K562 (cell line): ENCODE results near the gene DNAL4. TPM values are rescaled to one million over a fixed set of nuclear protein-coding genes. Genes with fewer than 3 reads are reported as not detected.

Source experiments
- CSDE1 ChIP-seq, 2 experiments: fragments of 450-650 bp; IDR thresholded peaks; 2 replicates each; pipeline ENCODE4 v1.6.1; 2016; ENCODE audit warnings: mild to moderate bottlenecking in 1 of 2
- ESRRA ChIP-seq: fragments of 450-650 bp; IDR thresholded peaks from 2 replicates; pipeline ENCODE4 v1.6.1; 2014; ENCODE audit warnings: low read depth, mild to moderate bottlenecking, moderate library complexity, borderline replicate concordance
- ETV1 ChIP-seq: fragments of 450-650 bp; conservative IDR thresholded peaks from 2 replicates; pipeline ENCODE4 v1.6.1; 2016; ENCODE audit warnings: missing genetic modification characterization, control low read depth, low read depth, missing compliant biosample characterization
- HINFP ChIP-seq: fragments of 450-650 bp; conservative IDR thresholded peaks from 2 replicates; pipeline ENCODE4 v1.6.1; 2016; ENCODE audit warnings: missing genetic modification characterization, low read depth, mild to moderate bottlenecking, control low read depth, missing compliant biosample characterization
- SNRNP70 ChIP-seq: fragments of 200-400 bp; formaldehyde crosslinking; optimal IDR thresholded peaks from 2 replicates; pipeline ENCODE3; 2017; ENCODE audit warnings: low read depth, low read length
- SRF ChIP-seq, 2 experiments: fragments of 250-450, 450-650 bp in 1 of 2; sonication (Bioruptor Pico) in 1 of 2; sonication (generic) in 1 of 2; formaldehyde crosslinking; IDR thresholded peaks; 2 replicates each; pipeline versions ENCODE4 v1.5.0 to v1.5.1; 2020 to 2022; ENCODE audit warnings: mild to moderate bottlenecking in 1 of 2, missing genetic modification reagents in 1 of 2
- YY1 ChIP-seq, 3 experiments: IDR thresholded peaks; 2 replicates each; pipeline ENCODE4 v1.6.1; 2011; ENCODE audit warnings: low read length in 2 of 3, mild to moderate bottlenecking in 2 of 3, moderate library complexity in 2 of 3, borderline replicate concordance in 1 of 3, control low read depth in 1 of 3, low read depth in 1 of 3; ENCODE audit not compliant: insufficient read depth in 3 of 3, insufficient replicate concordance in 2 of 3, control insufficient read depth in 1 of 3, insufficient read length in 1 of 3; ENCODE audit errors: extremely low read depth in 1 of 3
- ZNF609 ChIP-seq: sonication (generic); formaldehyde crosslinking; IDR thresholded peaks from 2 replicates; pipeline ENCODE4 v1.8.1; 2023; ENCODE audit warnings: missing genetic modification reagents, mild to moderate bottlenecking, borderline replicate concordance
- polyA plus RNA-seq, 8 experiments: library from polyadenylated mRNA; depleted of rRNA in 4 of 8; stranded (reverse) in 5 of 8; unstranded in 3 of 8; fragments of >200 nt; fragmentation: Nextera tagmentation in 2 of 8; fragmentation: Illumina TruSeq in 1 of 8; extraction: Ambion mirVana in 2 of 8; extraction: Trizol in 1 of 8; gene quantifications; 2 replicates each; pipeline versions ENCODE4 v1.2.1 to v1.2.3, GENCODE V29; 2011 to 2014; ENCODE audit warnings: inconsistent platforms in 1 of 8, missing spikeins in 1 of 8
- total RNA-seq, 7 experiments: library from RNA; depleted of rRNA in 6 of 7; stranded (reverse); fragments of >200 nt in 6 of 7; fragmentation: Illumina TruSeq in 2 of 7; extraction: Trizol in 2 of 7; gene quantifications; 2 replicates each; pipeline versions ENCODE4 v1.2.1 to v1.2.3, GENCODE V29; 2011 to 2021; ENCODE audit warnings: low replicate concordance in 1 of 7
- TF ChIP-seq, protein P1 (sequence below), 3 experiments: fragments of 200-800 bp in 1 of 3; fragments of 250-450 bp in 1 of 3; fragments of 450-650 bp in 1 of 3; sonication (Bioruptor Pico) in 1 of 3; sonication (Bioruptor generic) in 1 of 3; formaldehyde crosslinking in 1 of 3; IDR thresholded peaks; 2 replicates each; pipeline versions ENCODE4 v1.6.1 to v1.8.0; 2016 to 2022; ENCODE audit warnings: mild to moderate bottlenecking in 2 of 3, missing genetic modification characterization in 2 of 3, missing compliant biosample characterization in 1 of 3, moderate library complexity in 1 of 3
- TF ChIP-seq, protein P2 (sequence below), 2 experiments: fragments of 450-650 bp in 1 of 2; IDR thresholded peaks; 2 replicates each; pipeline ENCODE4 v1.6.1; 2011 to 2017; ENCODE audit warnings: low read depth in 2 of 2, antibody characterized with exemption in 1 of 2, borderline replicate concordance in 1 of 2, low read length in 1 of 2, mild to moderate bottlenecking in 1 of 2, mixed read lengths in 1 of 2; ENCODE audit not compliant: control insufficient read depth in 1 of 2

The DNAL4 gene
- total and polyA plus RNA-seq, 9 of the 15 experiments (the other 6 are each of a cell fraction or from before 2014, with no cell fraction given) = 0.20 to 9.4 (median 5.2) TPM

DNA sequence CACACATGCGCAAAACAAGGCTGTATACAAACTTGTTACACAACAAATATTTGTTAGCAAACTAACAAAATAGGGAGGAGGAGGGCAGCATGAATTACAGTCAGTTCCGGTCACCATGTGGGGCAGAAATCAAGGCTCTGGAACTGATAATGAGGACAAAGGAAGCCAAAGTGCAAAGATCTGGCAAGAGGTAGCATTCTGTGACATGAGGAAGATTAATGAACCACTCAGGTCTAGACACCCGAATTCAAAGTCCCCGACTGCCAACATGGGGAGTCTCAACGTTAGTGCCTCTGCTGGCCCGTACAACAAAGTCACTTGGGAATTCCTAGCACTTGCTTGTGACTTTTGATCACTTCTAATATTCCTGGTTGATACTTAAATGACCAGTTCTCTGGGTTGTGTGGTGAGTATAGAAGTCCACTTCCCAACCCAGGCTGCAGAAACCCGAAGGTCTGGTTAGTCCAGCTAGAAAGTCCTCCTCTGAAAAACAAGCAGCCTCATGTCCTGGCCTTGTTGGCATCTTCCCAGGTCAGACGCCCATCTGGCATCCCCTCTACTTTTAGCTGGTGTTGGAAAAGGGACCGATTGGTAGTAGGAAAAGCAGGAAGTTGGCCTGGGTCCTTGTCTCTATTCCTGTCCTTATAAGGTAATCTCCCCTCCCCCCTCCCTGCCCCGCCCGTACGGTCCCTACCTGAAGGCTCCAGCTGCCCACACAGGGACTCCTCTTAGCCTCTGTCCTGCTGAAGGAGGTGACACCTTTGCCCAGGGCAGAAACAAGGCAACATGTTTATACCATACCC lies 39.8 kb downstream of the DNAL4 start (continued):
- no peak for TF ChIP-seq YY1 (IDR thresholded peaks at IDR 0.05; ENCODE audit: borderline replicate concordance in 1 of 3, control insufficient read depth in 1 of 3, extremely low read depth in 1 of 3, insufficient read depth in 3 of 3, insufficient read length in 1 of 3, insufficient replicate concordance in 2 of 3, low read depth in 1 of 3, low read length in 2 of 3)
- TF ChIP-seq HINFP (tag) = no peak
- TF ChIP-seq, protein P1, sequence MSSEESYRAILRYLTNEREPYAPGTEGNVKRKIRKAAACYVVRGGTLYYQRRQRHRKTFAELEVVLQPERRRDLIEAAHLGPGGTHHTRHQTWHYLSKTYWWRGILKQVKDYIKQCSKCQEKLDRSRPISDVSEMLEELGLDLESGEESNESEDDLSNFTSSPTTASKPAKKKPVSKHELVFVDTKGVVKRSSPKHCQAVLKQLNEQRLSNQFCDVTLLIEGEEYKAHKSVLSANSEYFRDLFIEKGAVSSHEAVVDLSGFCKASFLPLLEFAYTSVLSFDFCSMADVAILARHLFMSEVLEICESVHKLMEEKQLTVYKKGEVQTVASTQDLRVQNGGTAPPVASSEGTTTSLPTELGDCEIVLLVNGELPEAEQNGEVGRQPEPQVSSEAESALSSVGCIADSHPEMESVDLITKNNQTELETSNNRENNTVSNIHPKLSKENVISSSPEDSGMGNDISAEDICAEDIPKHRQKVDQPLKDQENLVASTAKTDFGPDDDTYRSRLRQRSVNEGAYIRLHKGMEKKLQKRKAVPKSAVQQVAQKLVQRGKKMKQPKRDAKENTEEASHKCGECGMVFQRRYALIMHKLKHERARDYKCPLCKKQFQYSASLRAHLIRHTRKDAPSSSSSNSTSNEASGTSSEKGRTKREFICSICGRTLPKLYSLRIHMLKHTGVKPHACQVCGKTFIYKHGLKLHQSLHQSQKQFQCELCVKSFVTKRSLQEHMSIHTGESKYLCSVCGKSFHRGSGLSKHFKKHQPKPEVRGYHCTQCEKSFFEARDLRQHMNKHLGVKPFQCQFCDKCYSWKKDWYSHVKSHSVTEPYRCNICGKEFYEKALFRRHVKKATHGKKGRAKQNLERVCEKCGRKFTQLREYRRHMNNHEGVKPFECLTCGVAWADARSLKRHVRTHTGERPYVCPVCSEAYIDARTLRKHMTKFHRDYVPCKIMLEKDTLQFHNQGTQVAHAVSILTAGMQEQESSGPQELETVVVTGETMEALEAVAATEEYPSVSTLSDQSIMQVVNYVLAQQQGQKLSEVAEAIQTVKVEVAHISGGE (CRISPR knock-in tag; IDR thresholded peaks at IDR 0.05) = no peak
- TF ChIP-seq ESRRA = no peak
- TF ChIP-seq ZNF609 (CRISPR knock-in tag) = no peak
- TF ChIP-seq, protein P2, sequence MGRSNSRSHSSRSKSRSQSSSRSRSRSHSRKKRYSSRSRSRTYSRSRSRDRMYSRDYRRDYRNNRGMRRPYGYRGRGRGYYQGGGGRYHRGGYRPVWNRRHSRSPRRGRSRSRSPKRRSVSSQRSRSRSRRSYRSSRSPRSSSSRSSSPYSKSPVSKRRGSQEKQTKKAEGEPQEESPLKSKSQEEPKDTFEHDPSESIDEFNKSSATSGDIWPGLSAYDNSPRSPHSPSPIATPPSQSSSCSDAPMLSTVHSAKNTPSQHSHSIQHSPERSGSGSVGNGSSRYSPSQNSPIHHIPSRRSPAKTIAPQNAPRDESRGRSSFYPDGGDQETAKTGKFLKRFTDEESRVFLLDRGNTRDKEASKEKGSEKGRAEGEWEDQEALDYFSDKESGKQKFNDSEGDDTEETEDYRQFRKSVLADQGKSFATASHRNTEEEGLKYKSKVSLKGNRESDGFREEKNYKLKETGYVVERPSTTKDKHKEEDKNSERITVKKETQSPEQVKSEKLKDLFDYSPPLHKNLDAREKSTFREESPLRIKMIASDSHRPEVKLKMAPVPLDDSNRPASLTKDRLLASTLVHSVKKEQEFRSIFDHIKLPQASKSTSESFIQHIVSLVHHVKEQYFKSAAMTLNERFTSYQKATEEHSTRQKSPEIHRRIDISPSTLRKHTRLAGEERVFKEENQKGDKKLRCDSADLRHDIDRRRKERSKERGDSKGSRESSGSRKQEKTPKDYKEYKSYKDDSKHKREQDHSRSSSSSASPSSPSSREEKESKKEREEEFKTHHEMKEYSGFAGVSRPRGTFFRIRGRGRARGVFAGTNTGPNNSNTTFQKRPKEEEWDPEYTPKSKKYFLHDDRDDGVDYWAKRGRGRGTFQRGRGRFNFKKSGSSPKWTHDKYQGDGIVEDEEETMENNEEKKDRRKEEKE (IDR thresholded peaks at IDR 0.05; ENCODE audit: borderline replicate concordance in 1 of 2, control insufficient read depth in 1 of 2, low read depth in 2 of 2, low read length in 1 of 2) = no peak
- peak in 1 of 2 experiments; percentile 94; a peak in 2 of 4 replicates for TF ChIP-seq SRF (CRISPR knock-in tag; IDR thresholded peaks at IDR 0.05)
- no peak for TF ChIP-seq SNRNP70
- TF ChIP-seq CSDE1 (IDR thresholded peaks at IDR 0.05) = no peak
- TF ChIP-seq ETV1 = peak; percentile 27; the same call in 1 of the 2 replicates
